Measurements from ENCODE around the gene ATP8A2.
A peak's percentile ranks its signal among the peaks of the same experiment; 100 is the strongest.

ATP8A2 gene

GRCh38 chr13:25915840-25916518 is 544.2 kb downstream of the ATP8A2 start:
- Histone ChIP-seq H3K14ac (ENCODE audit: low read length in 2 of 2) (no peak overlapping the region), H3K4me1 (ENCODE audit: control insufficient read depth, insufficient read depth, low read depth, low read length) (peaks cover 1% of the 10 kb centered on the region), H4K8ac (ENCODE audit: low read length) (no peak overlapping the region), H2AK5ac (ENCODE audit: low read length, severe bottlenecking) (no peak overlapping the region), H2AFZ (ENCODE audit: low read depth, low read length) (no peak overlapping the region), H3K9me3 (ENCODE audit: control insufficient read depth, low read length) (no peaks in the 10 kb centered on the region), H3K4me3 (ENCODE audit: insufficient read depth in 1 of 2, low read depth in 1 of 2, low read length in 2 of 2) (no peak overlapping the region), H3K23ac (ENCODE audit: low read length in 2 of 2) (no peak overlapping the region), H3K36me3 (ENCODE audit: control insufficient read depth in 1 of 2, insufficient read depth in 2 of 2, low read depth in 1 of 2, low read length in 2 of 2) (no peaks in the 10 kb centered on the region), H2BK5ac (ENCODE audit: low read depth, low read length, poor library complexity, severe bottlenecking) (no peak overlapping the region), H3K18ac (ENCODE audit: low read depth in 1 of 2, low read length in 2 of 2) (no peak overlapping the region), H3K27me3 (ENCODE audit: control insufficient read depth in 1 of 2, insufficient read depth in 1 of 2, low read length in 2 of 2) (peaks cover 0 to 8% of the 10 kb centered on the region in 2 experiments), H4K91ac (ENCODE audit: low read length) (no peak overlapping the region), H2BK12ac (ENCODE audit: low read length in 2 of 2) (no peak overlapping the region), H3K4me2 (ENCODE audit: low read length, poor library complexity, severe bottlenecking) (no peak overlapping the region), H3K27ac (ENCODE audit: low read length, poor library complexity, severe bottlenecking) (no peak overlapping the region), H2BK15ac (ENCODE audit: low read depth, poor library complexity, severe bottlenecking) (no peak overlapping the region), H2BK120ac (ENCODE audit: low read depth, low read length) (no peak overlapping the region), H3K79me1 (replicated peaks; ENCODE audit: low read length, poor library complexity, severe bottlenecking) (no peaks in the 10 kb centered on the region), H3K9ac (ENCODE audit: low read length) (no peak overlapping the region), H3K4ac (ENCODE audit: low read depth in 1 of 2, low read length in 2 of 2) (no peak overlapping the region)
- DNase-seq, result no peak
- 91% methylated on average over 8 of the region's 12 CpGs for WGBS

GRCh38 chr13:25920277-25920676 is 548.5 kb downstream of the ATP8A2 start:
- no peak overlapping the region for H2BK12ac ChIP-seq (ENCODE audit: low read length in 2 of 2)
- no peak overlapping the region for H3K18ac ChIP-seq (ENCODE audit: low read depth in 1 of 2, low read length in 2 of 2)
- H3K27ac ChIP-seq (ENCODE audit: low read length, poor library complexity, severe bottlenecking), result no peak overlapping the region
- no peak overlapping the region for H2AK5ac ChIP-seq (ENCODE audit: low read length, severe bottlenecking)
- no peak overlapping the region for H4K8ac ChIP-seq (ENCODE audit: low read length)
- peaks cover 0 to 8% of the 10 kb centered on the region in 2 experiments for H3K27me3 ChIP-seq (ENCODE audit: control insufficient read depth in 1 of 2, insufficient read depth in 1 of 2, low read length in 2 of 2)
- no peak overlapping the region for H2BK15ac ChIP-seq (ENCODE audit: low read depth, poor library complexity, severe bottlenecking)
- no peak overlapping the region for H3K4me3 ChIP-seq (ENCODE audit: insufficient read depth in 1 of 2, low read depth in 1 of 2, low read length in 2 of 2)
- H3K9ac ChIP-seq (ENCODE audit: low read length), result no peak overlapping the region
- no peaks in the 10 kb centered on the region for H3K36me3 ChIP-seq (ENCODE audit: control insufficient read depth in 1 of 2, insufficient read depth in 2 of 2, low read depth in 1 of 2, low read length in 2 of 2)
- H3K23ac ChIP-seq (ENCODE audit: low read length in 2 of 2), result no peak overlapping the region
- H2BK5ac ChIP-seq (ENCODE audit: low read depth, low read length, poor library complexity, severe bottlenecking), result no peak overlapping the region
- no peak for DNase-seq
- WGBS, result 79% methylated on average over 4 of the region's 4 CpGs
- H2BK120ac ChIP-seq (ENCODE audit: low read depth, low read length), result no peak overlapping the region
- H3K4me2 ChIP-seq (ENCODE audit: low read length, poor library complexity, severe bottlenecking), result no peak overlapping the region
- H2AFZ ChIP-seq (ENCODE audit: low read depth, low read length), result no peak overlapping the region
- no peak overlapping the region for H3K4ac ChIP-seq (ENCODE audit: low read depth in 1 of 2, low read length in 2 of 2)
- no peaks in the 10 kb centered on the region for H3K9me3 ChIP-seq (ENCODE audit: control insufficient read depth, low read length)
- no peak overlapping the region for H3K14ac ChIP-seq (ENCODE audit: low read length in 2 of 2)
- no peaks in the 10 kb centered on the region for H3K79me1 ChIP-seq (replicated peaks; ENCODE audit: low read length, poor library complexity, severe bottlenecking)
- H3K4me1 ChIP-seq (ENCODE audit: control insufficient read depth, insufficient read depth, low read depth, low read length), result peaks cover 7% of the 10 kb centered on the region
- no peak overlapping the region for H4K91ac ChIP-seq (ENCODE audit: low read length)

- no peak overlapping the region for H4K91ac ChIP-seq (ENCODE audit: low read length)
- no peaks in the 10 kb centered on the region for H3K79me1 ChIP-seq (replicated peaks; ENCODE audit: low read length, poor library complexity, severe bottlenecking)
- no peak overlapping the region for H3K14ac ChIP-seq (ENCODE audit: low read length in 2 of 2)
- no peak overlapping the region for H4K8ac ChIP-seq (ENCODE audit: low read length)
- no peak overlapping the region for H3K4me3 ChIP-seq (ENCODE audit: insufficient read depth in 1 of 2, low read depth in 1 of 2, low read length in 2 of 2)
- no peak overlapping the region for H2BK15ac ChIP-seq (ENCODE audit: low read depth, poor library complexity, severe bottlenecking)
- H3K36me3 ChIP-seq (ENCODE audit: control insufficient read depth in 1 of 2, insufficient read depth in 2 of 2, low read depth in 1 of 2, low read length in 2 of 2), result no peaks in the 10 kb centered on the region
- H3K4me2 ChIP-seq (ENCODE audit: low read length, poor library complexity, severe bottlenecking), result no peak overlapping the region
- H3K4me1 ChIP-seq (ENCODE audit: control insufficient read depth, insufficient read depth, low read depth, low read length), result peaks cover 7% of the 10 kb centered on the region
- peaks cover 0 to 8% of the 10 kb centered on the region in 2 experiments for H3K27me3 ChIP-seq (ENCODE audit: control insufficient read depth in 1 of 2, insufficient read depth in 1 of 2, low read length in 2 of 2)
- WGBS, result 87% methylated on average over 3 of the region's 4 CpGs
- no peak overlapping the region for H3K4ac ChIP-seq (ENCODE audit: low read depth in 1 of 2, low read length in 2 of 2)
- H3K23ac ChIP-seq (ENCODE audit: low read length in 2 of 2), result no peak overlapping the region
- H2BK120ac ChIP-seq (ENCODE audit: low read depth, low read length), result no peak overlapping the region
- no peaks in the 10 kb centered on the region for H3K9me3 ChIP-seq (ENCODE audit: control insufficient read depth, low read length)
- no peak for DNase-seq
- no peak overlapping the region for H3K9ac ChIP-seq (ENCODE audit: low read length)
- no peak overlapping the region for H3K18ac ChIP-seq (ENCODE audit: low read depth in 1 of 2, low read length in 2 of 2)
- no peak overlapping the region for H2AK5ac ChIP-seq (ENCODE audit: low read length, severe bottlenecking)
- no peak overlapping the region for H2BK12ac ChIP-seq (ENCODE audit: low read length in 2 of 2)
- no peak overlapping the region for H2AFZ ChIP-seq (ENCODE audit: low read depth, low read length)
- H3K27ac ChIP-seq (ENCODE audit: low read length, poor library complexity, severe bottlenecking), result no peak overlapping the region
- no peak overlapping the region for H2BK5ac ChIP-seq (ENCODE audit: low read depth, low read length, poor library complexity, severe bottlenecking)
Measured at GRCh38 chr13:25920931-25921330, 549.2 kb downstream of the ATP8A2 start.

GRCh38 chr13:25922376-25922775 is 550.6 kb downstream of the ATP8A2 start:
- no peaks in the 10 kb centered on the region for H3K79me1 ChIP-seq (replicated peaks; ENCODE audit: low read length, poor library complexity, severe bottlenecking)
- peak overlapping the region; percentile 21 for H4K91ac ChIP-seq (ENCODE audit: low read length)
- H3K23ac ChIP-seq (ENCODE audit: low read length in 2 of 2), result no peak overlapping the region
- H2AFZ ChIP-seq (ENCODE audit: low read depth, low read length), result peak overlapping the region; percentile 1
- no peak overlapping the region for H2BK15ac ChIP-seq (ENCODE audit: low read depth, poor library complexity, severe bottlenecking)
- H3K4me2 ChIP-seq (ENCODE audit: low read length, poor library complexity, severe bottlenecking), result no peak overlapping the region
- H3K4me3 ChIP-seq (ENCODE audit: insufficient read depth in 1 of 2, low read depth in 1 of 2, low read length in 2 of 2), result no peak overlapping the region
- no peak overlapping the region for H3K27ac ChIP-seq (ENCODE audit: low read length, poor library complexity, severe bottlenecking)
- H2BK120ac ChIP-seq (ENCODE audit: low read depth, low read length), result no peak overlapping the region
- no peak overlapping the region for H3K14ac ChIP-seq (ENCODE audit: low read length in 2 of 2)
- H4K8ac ChIP-seq (ENCODE audit: low read length), result no peak overlapping the region
- DNase-seq, result peak; percentile 48
- peak overlapping the region in 1 of 2 experiments; percentile 34 for H3K4ac ChIP-seq (ENCODE audit: low read depth in 1 of 2, low read length in 2 of 2)
- H2BK12ac ChIP-seq (ENCODE audit: low read length in 2 of 2), result peak overlapping the region; percentile 22 to 56
- H2BK5ac ChIP-seq (ENCODE audit: low read depth, low read length, poor library complexity, severe bottlenecking), result no peak overlapping the region
- no peaks in the 10 kb centered on the region for H3K36me3 ChIP-seq (ENCODE audit: control insufficient read depth in 1 of 2, insufficient read depth in 2 of 2, low read depth in 1 of 2, low read length in 2 of 2)
- no peak overlapping the region for H3K9ac ChIP-seq (ENCODE audit: low read length)
- peak overlapping the region in 1 of 2 experiments; percentile 4 for H3K18ac ChIP-seq (ENCODE audit: low read depth in 1 of 2, low read length in 2 of 2)
- peak overlapping the region; percentile 45 for H2AK5ac ChIP-seq (ENCODE audit: low read length, severe bottlenecking)
- H3K9me3 ChIP-seq (ENCODE audit: control insufficient read depth, low read length), result no peaks in the 10 kb centered on the region
- peaks cover 7% of the 10 kb centered on the region for H3K4me1 ChIP-seq (ENCODE audit: control insufficient read depth, insufficient read depth, low read depth, low read length)
- H3K27me3 ChIP-seq (ENCODE audit: control insufficient read depth in 1 of 2, insufficient read depth in 1 of 2, low read length in 2 of 2), result peaks cover 0 to 14% of the 10 kb centered on the region in 2 experiments
- WGBS, result 6% methylated on average over 9 of the region's 9 CpGs
